ENCODE data around the gene LARGE1.

GRCh38 chr22:33842421-33843094 is 77.7 kb downstream of the LARGE1 start:
- TF ChIP-seq SIN3A (conservative IDR thresholded peaks at IDR 0.05 in 1 of 2, IDR thresholded peaks at IDR 0.05 in 1 of 2; ENCODE audit: low read depth in 1 of 2, low read length in 2 of 2) (no peak), TAF1 (IDR thresholded peaks at IDR 0.05; ENCODE audit: low read depth, low read length) (no peak), USF2 (IDR thresholded peaks at IDR 0.05; ENCODE audit: low read length) (no peak), CTCF (IDR thresholded peaks at IDR 0.05; ENCODE audit: control extremely low read depth in 1 of 3, insufficient read depth in 1 of 3, low read depth in 1 of 3, low read length in 3 of 3) (no peak), SIX5 (IDR thresholded peaks at IDR 0.05; ENCODE audit: low read depth, low read length) (no peak)
